Astrocyte (in vitro differentiated cells and primary cell): ENCODE results near the gene LTBP3.

Experiments used
- CTCF ChIP-seq: IDR thresholded peaks from 2 replicates; pipeline ENCODE4 v1.5.1; 2011; ENCODE audit warnings: low read depth, mild to moderate bottlenecking, inconsistent platforms, low read length, moderate library complexity; ENCODE audit not compliant: insufficient read depth
- EZH2 ChIP-seq: IDR thresholded peaks from 2 replicates; pipeline ENCODE4 v1.6.1; 2012; ENCODE audit warnings: mild to moderate bottlenecking, low read length, inconsistent platforms; ENCODE audit not compliant: insufficient read depth

GRCh38 chr11:65557280-65558001, 718 bp downstream of the LTBP3 start:
- TF ChIP-seq CTCF (no peak), EZH2 (no peak)
